Astrocyte (in vitro differentiated cells and primary cell): ENCODE data around the gene PGAM2.

Experiments
- EZH2 ChIP-seq: IDR thresholded peaks from 2 replicates; pipeline ENCODE4 v1.6.1; 2012; ENCODE audit warnings: mild to moderate bottlenecking, low read length, inconsistent platforms; ENCODE audit not compliant: insufficient read depth
- TF ChIP-seq, protein P1 (sequence below): IDR thresholded peaks from 2 replicates; pipeline ENCODE4 v1.5.1; 2011; ENCODE audit warnings: low read depth, mild to moderate bottlenecking, inconsistent platforms, low read length, moderate library complexity; ENCODE audit not compliant: insufficient read depth

DNA sequence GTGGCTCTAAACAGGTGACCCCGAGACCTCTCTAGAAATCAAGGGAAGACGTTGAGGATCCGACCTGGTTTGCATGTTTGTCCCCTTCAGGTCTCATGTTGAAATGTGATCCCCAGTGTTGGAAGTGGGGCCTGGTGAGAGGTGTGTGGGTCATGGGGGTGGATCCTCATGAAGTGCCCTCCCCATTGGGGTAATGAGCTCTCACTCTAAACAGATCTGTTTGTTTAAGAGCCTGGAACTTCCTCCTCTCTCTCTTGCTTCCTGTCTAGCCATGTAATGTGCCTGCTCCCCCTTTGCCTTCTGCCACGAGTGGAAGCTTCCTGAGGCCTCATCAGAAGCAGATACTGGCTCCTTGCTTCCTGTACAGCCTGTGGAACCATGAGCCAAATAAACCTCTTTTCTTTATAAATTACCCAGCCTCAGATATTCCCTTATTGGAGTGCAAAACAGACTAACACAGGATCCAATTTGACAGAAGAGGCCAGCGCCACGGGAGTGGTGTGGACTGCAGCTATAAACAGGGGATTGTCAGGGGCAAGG is 27.8 kb upstream of the PGAM2 start:
- TF ChIP-seq, protein P1, sequence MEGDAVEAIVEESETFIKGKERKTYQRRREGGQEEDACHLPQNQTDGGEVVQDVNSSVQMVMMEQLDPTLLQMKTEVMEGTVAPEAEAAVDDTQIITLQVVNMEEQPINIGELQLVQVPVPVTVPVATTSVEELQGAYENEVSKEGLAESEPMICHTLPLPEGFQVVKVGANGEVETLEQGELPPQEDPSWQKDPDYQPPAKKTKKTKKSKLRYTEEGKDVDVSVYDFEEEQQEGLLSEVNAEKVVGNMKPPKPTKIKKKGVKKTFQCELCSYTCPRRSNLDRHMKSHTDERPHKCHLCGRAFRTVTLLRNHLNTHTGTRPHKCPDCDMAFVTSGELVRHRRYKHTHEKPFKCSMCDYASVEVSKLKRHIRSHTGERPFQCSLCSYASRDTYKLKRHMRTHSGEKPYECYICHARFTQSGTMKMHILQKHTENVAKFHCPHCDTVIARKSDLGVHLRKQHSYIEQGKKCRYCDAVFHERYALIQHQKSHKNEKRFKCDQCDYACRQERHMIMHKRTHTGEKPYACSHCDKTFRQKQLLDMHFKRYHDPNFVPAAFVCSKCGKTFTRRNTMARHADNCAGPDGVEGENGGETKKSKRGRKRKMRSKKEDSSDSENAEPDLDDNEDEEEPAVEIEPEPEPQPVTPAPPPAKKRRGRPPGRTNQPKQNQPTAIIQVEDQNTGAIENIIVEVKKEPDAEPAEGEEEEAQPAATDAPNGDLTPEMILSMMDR: no peak
- TF ChIP-seq EZH2: no peak
